SK-N-SH (cell line): Measurements from ENCODE around the gene RBP5. TPM values are rescaled to one million over a fixed set of nuclear protein-coding genes. Genes with fewer than 3 reads are reported as not detected.

Source experiments
- CTCF ChIA-PET: fragments of 300-600, 350-600 bp; formaldehyde crosslinking; extraction: SDS; loops from one replicate; lab custom pipeline; 2021; lab: Yijun Ruan, JAX
- POLR2A ChIA-PET: fragments of 350-600 bp; sonication (Branson Sonifier 250); formaldehyde crosslinking; extraction: SDS; loops from one replicate; lab custom pipeline; 2020; ENCODE audit warnings: antibody characterized with exemption, inconsistent platforms; lab: Yijun Ruan, JAX
- DNase-seq: peaks from one replicate; pipeline ENCODE4 v3.0.0; 2012
- H2AFZ ChIP-seq: fragments of 200-600 bp; sonication (generic); 2 replicates; pipeline ENCODE4 v1.8.1; 2016; ENCODE audit warnings: antibody characterized with exemption, mild to moderate bottlenecking, low read depth
- H3F3A ChIP-seq: fragments of 200-600 bp; sonication (generic); replicated peaks from 2 replicates; pipeline ENCODE3; 2016; ENCODE audit warnings: antibody characterized with exemption, mild to moderate bottlenecking; ENCODE audit not compliant: insufficient read depth
- H3K27ac ChIP-seq, 2 experiments: fragments of 200-500 bp in 1 of 2; fragments of 200-600 bp in 1 of 2; sonication (Bioruptor generic) in 1 of 2; sonication (generic), shearing (Covaris generic) in 1 of 2; 2 replicates each; pipeline versions ENCODE4 v1.5.1 to v1.6.1; 2014 to 2016; ENCODE audit warnings: low read depth in 2 of 2, inconsistent platforms in 1 of 2, low read length in 1 of 2, mild to moderate bottlenecking in 1 of 2, mixed read lengths in 1 of 2
- H3K27me3 ChIP-seq: fragments of 200-600 bp; sonication (generic), shearing (Covaris generic); 2 replicates; pipeline ENCODE4 v1.6.1; 2016; ENCODE audit warnings: mixed run types; ENCODE audit not compliant: insufficient read depth
- H3K36me3 ChIP-seq, 2 experiments: fragments of 200-500 bp in 1 of 2; fragments of 200-600 bp in 1 of 2; sonication (Bioruptor generic) in 1 of 2; sonication (generic) in 1 of 2; replicated peaks in 1 of 2; 2 replicates each; pipeline versions ENCODE3 to v1.5.1; 2014 to 2016; ENCODE audit warnings: low read length in 1 of 2, mild to moderate bottlenecking in 1 of 2; ENCODE audit not compliant: insufficient read depth in 2 of 2, control insufficient read depth in 1 of 2
- H3K4me1 ChIP-seq, 2 experiments: fragments of 200-500 bp in 1 of 2; fragments of 200-600 bp in 1 of 2; sonication (Bioruptor generic) in 1 of 2; sonication (generic), shearing (Covaris generic) in 1 of 2; 2 replicates each; pipeline versions ENCODE4 v1.5.1 to v1.6.1; 2014 to 2016; ENCODE audit warnings: low read depth in 1 of 2, low read length in 1 of 2, mixed run types in 1 of 2; ENCODE audit not compliant: insufficient read depth in 2 of 2, control insufficient read depth in 1 of 2
- H3K4me2 ChIP-seq: fragments of 200-600 bp; sonication (generic), shearing (Covaris generic); 2 replicates; pipeline ENCODE4 v1.6.1; 2017; ENCODE audit warnings: mixed run types
- H3K4me3 ChIP-seq, 2 experiments: fragments of 200-500 bp in 1 of 2; fragments of 200-600 bp in 1 of 2; sonication (Bioruptor generic) in 1 of 2; sonication (generic), shearing (Covaris generic) in 1 of 2; 2 replicates each; pipeline versions ENCODE4 v1.5.1 to v1.8.1; 2014 to 2016; ENCODE audit warnings: low read depth in 2 of 2, inconsistent platforms in 1 of 2, low read length in 1 of 2, mild to moderate bottlenecking in 1 of 2, mixed read lengths in 1 of 2, moderate library complexity in 1 of 2
- H3K79me2 ChIP-seq: fragments of 200-600 bp; sonication (generic); 2 replicates; pipeline ENCODE4 v1.8.1; 2017; ENCODE audit warnings: mild to moderate bottlenecking; ENCODE audit not compliant: insufficient read depth
- H3K9ac ChIP-seq: fragments of 200-600 bp; sonication (generic); 2 replicates; pipeline ENCODE4 v1.6.1; 2017; ENCODE audit warnings: mixed run types
- H3K9me2 ChIP-seq: fragments of 200-600 bp; sonication (generic); 2 replicates; pipeline ENCODE4 v1.6.1; 2017; ENCODE audit warnings: mixed run types
- H3K9me3 ChIP-seq: fragments of 200-600 bp; sonication (generic); 2 replicates; pipeline ENCODE4 v1.6.1; 2017; ENCODE audit warnings: mixed run types, mild to moderate bottlenecking, moderate library complexity
- H4K20me1 ChIP-seq: fragments of 200-600 bp; sonication (generic); 2 replicates; pipeline ENCODE4 v1.6.1; 2017; ENCODE audit warnings: mild to moderate bottlenecking, mixed run types; ENCODE audit not compliant: insufficient read depth
- EP300 ChIP-seq, 2 experiments: IDR thresholded peaks; 2 replicates each; pipeline versions ENCODE4 v1.4.0 to v1.6.1; 2012; ENCODE audit warnings: borderline replicate concordance in 1 of 2, low read depth in 1 of 2, low read length in 1 of 2
- EZH2phosphoT487 ChIP-seq: fragments of 200-600 bp; sonication (generic); IDR thresholded peaks from 2 replicates; pipeline ENCODE4 v1.6.1; 2017; ENCODE audit warnings: low read depth, mixed run types, mild to moderate bottlenecking, antibody characterized with exemption, moderate library complexity, borderline replicate concordance
- FOSL2 ChIP-seq: IDR thresholded peaks from 2 replicates; pipeline ENCODE4 v1.4.0; 2012; ENCODE audit warnings: low read depth, mild to moderate bottlenecking, moderate library complexity, borderline replicate concordance
- FOXM1 ChIP-seq: IDR thresholded peaks from 2 replicates; pipeline ENCODE4 v1.4.0; 2012; ENCODE audit warnings: low read depth, mild to moderate bottlenecking
- JUND ChIP-seq: IDR thresholded peaks from 2 replicates; pipeline ENCODE4 v1.4.0; 2012
- NFIC ChIP-seq: IDR thresholded peaks from 2 replicates; pipeline ENCODE4 v1.4.0; 2012; ENCODE audit warnings: borderline replicate concordance
- NRF1 ChIP-seq: IDR thresholded peaks from 2 replicates; pipeline ENCODE4 v1.6.1; 2012; ENCODE audit warnings: low read depth, mild to moderate bottlenecking, low read length
- RAD21 ChIP-seq: IDR thresholded peaks from 2 replicates; pipeline ENCODE4 v1.6.1; 2012; ENCODE audit warnings: mild to moderate bottlenecking, low read length
- RCOR1 ChIP-seq: fragments of 150-350 bp; IDR thresholded peaks from 2 replicates; pipeline ENCODE4 v1.6.1; 2017; ENCODE audit warnings: antibody characterized with exemption, low read length
- RFX5 ChIP-seq: IDR thresholded peaks from 2 replicates; pipeline ENCODE4 v1.6.1; 2012; ENCODE audit warnings: mild to moderate bottlenecking, improper control_type of control experiment, low read length
- SIN3A ChIP-seq: IDR thresholded peaks from 2 replicates; pipeline ENCODE4 v1.6.1; 2012; ENCODE audit warnings: low read depth, mild to moderate bottlenecking, low read length, moderate library complexity, borderline replicate concordance
- YY1 ChIP-seq: IDR thresholded peaks from 2 replicates; pipeline ENCODE4 v1.4.0; 2012; ENCODE audit warnings: low read depth, mild to moderate bottlenecking
- polyA plus RNA-seq, 3 experiments: library from polyadenylated mRNA; depleted of rRNA; stranded (reverse); fragments of >200 nt; gene quantifications; 2 replicates each; pipeline ENCODE4 v1.2.3, GENCODE V29; 2012
- TF ChIP-seq, protein P1 (sequence below): fragments of 200-600 bp; sonication (generic); IDR thresholded peaks from 2 replicates; pipeline ENCODE4 v1.6.1; 2017; ENCODE audit warnings: antibody characterized with exemption, mild to moderate bottlenecking, moderate library complexity
- TF ChIP-seq, protein P2 (sequence below): fragments of 150-350 bp; IDR thresholded peaks from 2 replicates; pipeline ENCODE4 v1.6.1; 2017; ENCODE audit warnings: antibody characterized with exemption, low read length, low read depth, borderline replicate concordance
- TF ChIP-seq, protein P3 (sequence below): IDR thresholded peaks from 2 replicates; pipeline ENCODE4 v1.4.0; 2012; ENCODE audit warnings: low read depth
- TF ChIP-seq, protein P4 (sequence below): IDR thresholded peaks from 2 replicates; pipeline ENCODE4 v1.4.0; 2012; ENCODE audit warnings: low read depth, borderline replicate concordance

Gene RBP5
- polyA plus RNA-seq, 1 of the 3 experiments (the other 2 are of a cell fraction) = 0.12 TPM

DNA sequence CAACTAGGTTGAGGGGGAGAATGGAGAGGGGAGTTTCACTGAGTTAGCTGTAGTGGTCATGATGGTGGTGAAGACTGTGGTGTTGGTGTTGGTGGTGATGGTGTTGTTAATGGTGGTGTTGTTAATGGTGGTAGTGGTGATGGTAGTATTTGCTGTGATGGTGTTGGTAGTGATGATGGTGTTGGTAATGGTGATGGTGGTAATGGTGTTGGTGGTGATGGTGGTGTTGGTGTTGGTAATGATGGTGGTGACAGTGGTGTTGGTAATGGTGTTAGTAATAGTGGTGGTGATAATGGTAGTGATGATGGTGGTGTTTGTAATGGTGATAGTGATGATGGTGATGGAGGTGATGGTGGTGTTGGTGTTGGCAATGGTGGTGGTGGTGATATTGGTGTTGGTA is 45.6 kb downstream of the RBP5 start:
- DNase-seq = no peak
- Histone ChIP-seq H3K9me2 (no peaks in the 10 kb centered on the region), H4K20me1 (no peaks in the 10 kb centered on the region), H3K27me3 (no peaks in the 10 kb centered on the region), H3K27ac (no peak overlapping the region), H3K9ac (no peak overlapping the region), H3K9me3 (no peaks in the 10 kb centered on the region), H3K4me1 (peaks cover 0 to 3% of the 10 kb centered on the region in 2 experiments; a peak in 1 of 4 replicates), H2AFZ (no peak overlapping the region), H3K4me2 (no peak overlapping the region), H3K79me2 (no peaks in the 10 kb centered on the region), H3K36me3 (no peaks in the 10 kb centered on the region), H3K4me3 (no peak overlapping the region), H3F3A (peaks cover 7% of the 10 kb centered on the region)
- TF ChIP-seq EZH2phosphoT487 = no peak
- TF ChIP-seq SIN3A = no peak
- TF ChIP-seq FOSL2 = no peak
- no peak for TF ChIP-seq EP300 (IDR thresholded peaks at IDR 0.05; ENCODE audit: borderline replicate concordance in 1 of 2, low read depth in 1 of 2, low read length in 1 of 2)
- TF ChIP-seq, protein P1, sequence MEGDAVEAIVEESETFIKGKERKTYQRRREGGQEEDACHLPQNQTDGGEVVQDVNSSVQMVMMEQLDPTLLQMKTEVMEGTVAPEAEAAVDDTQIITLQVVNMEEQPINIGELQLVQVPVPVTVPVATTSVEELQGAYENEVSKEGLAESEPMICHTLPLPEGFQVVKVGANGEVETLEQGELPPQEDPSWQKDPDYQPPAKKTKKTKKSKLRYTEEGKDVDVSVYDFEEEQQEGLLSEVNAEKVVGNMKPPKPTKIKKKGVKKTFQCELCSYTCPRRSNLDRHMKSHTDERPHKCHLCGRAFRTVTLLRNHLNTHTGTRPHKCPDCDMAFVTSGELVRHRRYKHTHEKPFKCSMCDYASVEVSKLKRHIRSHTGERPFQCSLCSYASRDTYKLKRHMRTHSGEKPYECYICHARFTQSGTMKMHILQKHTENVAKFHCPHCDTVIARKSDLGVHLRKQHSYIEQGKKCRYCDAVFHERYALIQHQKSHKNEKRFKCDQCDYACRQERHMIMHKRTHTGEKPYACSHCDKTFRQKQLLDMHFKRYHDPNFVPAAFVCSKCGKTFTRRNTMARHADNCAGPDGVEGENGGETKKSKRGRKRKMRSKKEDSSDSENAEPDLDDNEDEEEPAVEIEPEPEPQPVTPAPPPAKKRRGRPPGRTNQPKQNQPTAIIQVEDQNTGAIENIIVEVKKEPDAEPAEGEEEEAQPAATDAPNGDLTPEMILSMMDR = no peak
- TF ChIP-seq, protein P2, sequence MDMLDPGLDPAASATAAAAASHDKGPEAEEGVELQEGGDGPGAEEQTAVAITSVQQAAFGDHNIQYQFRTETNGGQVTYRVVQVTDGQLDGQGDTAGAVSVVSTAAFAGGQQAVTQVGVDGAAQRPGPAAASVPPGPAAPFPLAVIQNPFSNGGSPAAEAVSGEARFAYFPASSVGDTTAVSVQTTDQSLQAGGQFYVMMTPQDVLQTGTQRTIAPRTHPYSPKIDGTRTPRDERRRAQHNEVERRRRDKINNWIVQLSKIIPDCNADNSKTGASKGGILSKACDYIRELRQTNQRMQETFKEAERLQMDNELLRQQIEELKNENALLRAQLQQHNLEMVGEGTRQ = no peak
- TF ChIP-seq, protein P3, sequence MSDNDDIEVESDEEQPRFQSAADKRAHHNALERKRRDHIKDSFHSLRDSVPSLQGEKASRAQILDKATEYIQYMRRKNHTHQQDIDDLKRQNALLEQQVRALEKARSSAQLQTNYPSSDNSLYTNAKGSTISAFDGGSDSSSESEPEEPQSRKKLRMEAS = no peak
- TF ChIP-seq NRF1 = no peak
- TF ChIP-seq RAD21 = no peak
- TF ChIP-seq NFIC = no peak
- no peak for TF ChIP-seq RFX5
- TF ChIP-seq JUND = no peak
- TF ChIP-seq YY1 = no peak
- TF ChIP-seq RCOR1 = no peak
- no peak for TF ChIP-seq FOXM1
- TF ChIP-seq, protein P4, sequence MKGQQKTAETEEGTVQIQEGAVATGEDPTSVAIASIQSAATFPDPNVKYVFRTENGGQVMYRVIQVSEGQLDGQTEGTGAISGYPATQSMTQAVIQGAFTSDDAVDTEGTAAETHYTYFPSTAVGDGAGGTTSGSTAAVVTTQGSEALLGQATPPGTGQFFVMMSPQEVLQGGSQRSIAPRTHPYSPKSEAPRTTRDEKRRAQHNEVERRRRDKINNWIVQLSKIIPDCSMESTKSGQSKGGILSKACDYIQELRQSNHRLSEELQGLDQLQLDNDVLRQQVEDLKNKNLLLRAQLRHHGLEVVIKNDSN = no peak
- POLR2A ChIA-PET = no interaction called here
- CTCF ChIA-PET = interaction anchor here (1.3 kb wide), 1 partner anchor 10 kb away, joined by 4 read pairs; the partner anchor contains the start of gene C1R
